HG03558 (cell line): ENCODE data around the gene POTEI.
"Not testable (repeated sequence)": the region's sequence is repeated elsewhere in the genome, so short reads cannot be mapped to it uniquely, and the experiment has no call there.

Experiments used
- ATAC-seq: cut with Tn5 transposase; IDR thresholded peaks from one replicate; pipeline ENCODE4 v1.9.1; 2021; ENCODE audit warnings: moderate number of reproducible peaks; ENCODE audit not compliant: unreplicated experiment; ENCODE audit errors: extremely low read depth

The POTEI gene

DNA sequence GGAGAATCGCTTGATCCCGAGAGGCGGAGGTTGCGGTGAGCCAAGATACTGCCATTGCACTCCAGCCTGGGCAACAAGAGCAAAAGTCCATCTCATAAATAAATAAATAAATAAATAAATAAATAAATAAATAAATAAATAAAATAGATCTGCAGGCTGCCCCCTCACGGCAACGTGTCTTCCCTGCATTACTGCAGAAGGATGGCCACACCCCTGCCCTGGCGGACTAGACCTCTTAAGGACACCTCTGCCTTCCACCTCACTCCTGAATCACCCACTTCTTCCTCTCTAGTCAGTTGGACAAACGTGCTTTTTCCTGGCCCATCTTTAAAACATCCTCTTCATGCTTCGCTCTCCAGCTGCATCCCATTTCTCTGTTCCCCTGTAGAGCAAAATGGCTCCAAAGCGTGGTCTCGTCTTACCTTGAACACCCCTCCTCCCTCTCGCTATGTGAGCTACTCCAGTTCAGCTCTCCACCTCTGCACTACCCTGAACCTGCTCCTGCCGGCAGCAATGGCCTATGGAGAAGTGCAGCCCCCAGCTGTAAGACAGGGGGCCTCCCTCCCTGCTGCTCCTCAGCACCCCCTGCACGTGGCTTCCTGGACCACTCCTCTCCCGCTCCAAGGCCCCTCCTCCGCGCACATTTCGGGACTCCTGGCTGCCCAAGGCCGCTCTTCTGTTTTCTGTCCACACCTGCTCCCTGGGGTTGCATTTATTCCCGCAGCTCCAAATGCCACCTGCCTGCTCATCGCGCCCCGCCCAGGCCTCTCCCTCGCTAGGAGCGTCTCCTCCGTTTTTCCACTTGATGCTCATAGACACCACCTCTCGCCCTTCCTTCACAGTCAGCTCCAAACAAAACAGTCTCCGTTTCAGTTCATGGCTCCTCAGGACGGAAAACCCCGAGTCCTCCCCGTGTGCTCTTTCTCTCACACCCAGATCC, 1.9 kb upstream of the POTEI start:
- ATAC-seq = not testable (repeated sequence)

DNA sequence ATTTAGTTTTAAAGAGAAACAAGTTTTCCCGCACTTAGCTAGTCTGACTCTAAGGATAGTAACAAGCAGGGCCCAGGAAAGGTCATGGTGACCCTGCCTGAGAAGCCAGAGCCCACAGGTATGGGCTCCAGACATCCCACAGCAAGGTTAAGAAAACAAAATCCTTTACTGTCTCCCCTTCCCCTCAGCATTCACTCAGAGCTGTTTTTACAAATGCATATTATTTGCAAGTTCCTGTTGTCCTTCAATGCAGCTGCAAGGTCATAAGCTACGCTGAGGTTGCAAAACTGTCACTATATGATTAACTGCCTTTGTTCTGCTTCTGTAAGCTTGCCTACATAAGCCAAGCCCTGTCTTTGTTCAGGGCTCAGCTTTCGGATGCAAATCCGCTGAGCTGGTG, 18.1 kb downstream of the POTEI start:
- ATAC-seq = not testable (repeated sequence)

DNA sequence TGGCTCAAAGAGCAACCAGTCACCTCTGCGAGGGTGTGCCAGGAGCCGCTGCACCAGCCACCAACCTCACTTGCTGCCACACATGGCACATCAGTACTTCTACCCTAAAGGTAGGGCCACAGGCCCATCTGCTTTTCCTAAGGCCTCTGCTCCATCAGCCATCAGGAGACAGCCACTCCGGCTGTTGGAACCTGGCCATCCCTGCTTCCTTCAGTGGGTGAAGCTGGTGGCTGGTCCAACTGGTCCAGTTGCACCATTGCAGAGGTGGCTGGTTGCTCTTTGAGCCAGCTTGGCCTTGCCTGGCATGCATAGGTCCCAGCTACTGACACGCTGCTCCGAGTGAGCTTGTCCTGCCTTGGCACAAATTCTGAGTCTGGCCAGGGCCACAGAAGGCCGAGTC, 53.7 kb downstream of the POTEI start:
- not testable (repeated sequence) for ATAC-seq

DNA sequence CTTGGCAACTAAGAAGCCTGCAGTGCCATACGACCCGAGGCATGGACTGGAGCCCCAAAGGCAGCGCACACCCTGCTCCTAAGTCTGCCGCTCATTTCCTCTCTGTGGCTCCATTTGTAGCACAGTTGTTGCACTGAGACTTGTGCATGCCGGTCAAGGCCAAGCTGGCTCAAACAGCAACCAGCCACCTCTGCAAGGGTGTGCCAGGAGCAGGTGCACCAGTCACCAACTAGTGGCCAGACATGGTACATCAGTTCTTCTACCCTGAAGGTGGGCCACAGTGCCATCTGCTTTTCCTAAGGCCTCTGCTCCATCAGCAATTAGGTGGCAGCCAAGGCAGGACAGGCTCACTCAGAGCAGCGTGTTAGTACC, 54.4 kb downstream of the POTEI start:
- ATAC-seq = not testable (repeated sequence)

DNA sequence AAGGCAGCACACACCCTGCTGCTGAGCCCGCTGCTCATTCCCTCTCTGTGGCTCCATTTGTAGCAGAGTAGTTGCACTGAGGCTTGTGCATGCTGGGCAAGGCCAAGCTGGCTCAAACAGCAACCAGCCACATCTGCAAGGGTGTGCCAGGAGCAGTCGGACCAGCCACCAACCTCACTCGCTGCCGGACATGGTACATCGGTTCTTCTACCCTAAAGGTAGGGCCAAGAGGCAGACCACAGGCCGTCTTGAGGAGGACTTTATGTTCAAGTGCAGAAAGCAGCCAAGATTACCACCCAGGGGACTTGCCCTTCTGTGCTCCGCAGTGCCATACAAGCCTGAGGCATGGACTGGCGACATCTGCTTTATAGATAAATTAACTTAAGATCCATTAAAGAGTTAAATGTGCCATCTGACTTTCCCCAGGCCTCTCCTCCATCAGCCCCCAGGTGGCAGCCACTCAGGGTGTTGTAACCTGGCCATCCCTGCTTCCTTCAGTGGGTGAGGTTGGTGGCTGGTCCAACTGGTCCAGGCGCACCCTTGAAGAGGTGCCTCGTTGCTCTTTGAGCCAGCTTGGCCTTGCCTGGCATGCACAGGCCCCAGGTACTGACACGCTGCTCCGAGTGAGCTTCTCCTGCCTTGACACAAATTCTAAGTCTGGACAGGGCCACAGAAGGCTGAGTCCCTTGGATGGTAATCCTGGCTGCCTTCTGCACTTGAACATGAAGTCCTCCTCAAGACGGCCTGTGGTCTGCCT, 55.0 kb downstream of the POTEI start:
- ATAC-seq = not testable (repeated sequence)

DNA sequence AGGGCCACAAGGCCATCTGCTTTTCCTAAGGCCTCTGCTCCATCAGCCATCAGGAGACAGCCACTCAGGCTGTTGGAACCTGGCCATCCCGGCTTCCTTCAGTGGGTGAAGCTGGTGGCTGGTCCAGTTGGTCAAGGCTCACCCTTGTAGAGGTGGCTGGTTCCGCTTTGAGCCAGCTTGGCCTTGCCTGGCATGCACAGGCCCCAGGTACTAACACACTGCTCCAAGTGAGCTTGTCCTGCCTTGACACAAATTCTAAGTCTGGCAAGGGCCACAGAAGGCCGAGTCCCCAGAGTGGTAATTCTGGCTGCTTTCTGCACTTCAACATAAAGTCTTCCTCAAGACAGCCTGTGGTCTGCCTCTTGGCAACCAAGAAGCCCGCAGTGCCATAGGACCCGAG, 56.2 kb downstream of the POTEI start:
- not testable (repeated sequence) for ATAC-seq

DNA sequence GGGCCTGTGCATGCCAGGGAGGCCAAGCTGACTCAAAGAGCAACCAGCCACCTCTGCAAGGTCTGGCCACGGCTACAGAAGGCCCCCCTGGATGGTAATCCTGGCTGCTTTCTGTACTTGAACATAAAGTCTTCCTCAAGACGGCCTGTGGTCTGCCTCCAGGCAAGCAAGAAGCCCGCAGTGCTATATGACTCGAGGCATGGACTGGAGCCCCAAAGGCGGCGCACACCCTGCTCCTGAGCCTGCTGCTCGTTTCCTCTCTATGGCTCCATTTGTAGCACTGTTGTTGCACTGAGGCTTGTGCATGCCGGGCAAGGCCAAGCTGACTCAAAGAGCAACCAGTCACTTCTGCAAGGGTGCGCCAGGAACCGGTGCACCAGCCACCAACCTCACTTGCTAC, 57.3 kb downstream of the POTEI start:
- not testable (repeated sequence) for ATAC-seq

DNA sequence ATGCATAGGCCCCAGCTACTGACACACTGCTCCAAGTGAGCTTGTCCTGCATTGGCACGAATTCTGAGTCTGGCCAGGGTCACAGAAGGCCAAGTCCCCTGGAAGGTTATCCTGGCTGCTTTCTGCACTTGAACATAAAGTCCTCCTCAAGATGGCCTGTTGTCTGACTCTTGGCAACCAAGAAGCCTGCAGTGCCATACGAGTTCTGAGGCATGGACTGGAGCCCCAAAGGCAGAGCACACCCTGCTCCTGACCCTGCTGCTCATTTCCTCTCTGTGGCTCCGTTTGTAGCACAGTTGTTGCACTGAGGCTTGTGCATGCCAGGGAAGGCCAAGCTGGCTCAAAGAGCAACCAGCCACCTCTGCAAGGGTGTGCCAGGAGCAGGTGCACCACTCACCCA, 57.9 kb downstream of the POTEI start:
- not testable (repeated sequence) for ATAC-seq

DNA sequence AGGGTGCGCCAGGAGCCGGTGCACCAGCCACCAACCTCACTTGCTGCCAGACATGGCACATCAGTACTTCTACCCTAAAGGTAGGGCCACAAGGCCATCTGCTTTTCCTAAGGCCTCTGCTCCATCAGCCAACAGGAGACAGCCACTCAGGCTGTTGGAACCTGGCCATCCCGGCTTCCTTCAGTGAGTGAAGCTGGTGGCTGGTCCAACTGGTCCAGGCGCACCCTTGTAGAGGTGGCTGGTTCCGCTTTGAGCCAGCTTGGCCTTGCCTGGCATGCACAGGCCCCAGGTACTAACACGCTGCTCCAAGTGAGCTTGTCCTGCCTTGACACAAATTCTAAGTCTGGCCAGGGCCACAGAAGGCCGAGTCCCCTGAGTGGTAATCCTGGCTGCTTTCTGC, 58.8 kb downstream of the POTEI start:
- ATAC-seq = not testable (repeated sequence)

DNA sequence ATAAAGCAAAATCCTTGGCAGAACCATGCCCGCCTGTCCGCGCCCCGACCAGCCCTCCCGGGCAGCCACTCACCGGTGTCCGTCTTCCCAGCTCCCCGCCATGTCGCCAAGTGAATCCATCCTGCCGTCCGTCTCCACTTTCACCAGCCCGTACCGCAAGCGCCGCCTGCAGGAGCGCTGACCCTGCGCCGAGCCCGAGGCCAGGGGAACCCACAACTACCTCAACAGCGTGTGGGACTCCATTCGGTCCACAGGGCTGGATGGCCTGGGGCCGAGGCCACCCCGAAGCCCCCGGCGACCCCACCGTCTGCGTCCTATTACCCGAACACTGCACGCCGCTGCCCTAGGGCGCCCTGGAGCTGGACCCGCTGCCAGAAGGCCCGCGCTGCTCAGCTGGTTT, 81.5 kb downstream of the POTEI start:
- ATAC-seq = not testable (repeated sequence)

DNA sequence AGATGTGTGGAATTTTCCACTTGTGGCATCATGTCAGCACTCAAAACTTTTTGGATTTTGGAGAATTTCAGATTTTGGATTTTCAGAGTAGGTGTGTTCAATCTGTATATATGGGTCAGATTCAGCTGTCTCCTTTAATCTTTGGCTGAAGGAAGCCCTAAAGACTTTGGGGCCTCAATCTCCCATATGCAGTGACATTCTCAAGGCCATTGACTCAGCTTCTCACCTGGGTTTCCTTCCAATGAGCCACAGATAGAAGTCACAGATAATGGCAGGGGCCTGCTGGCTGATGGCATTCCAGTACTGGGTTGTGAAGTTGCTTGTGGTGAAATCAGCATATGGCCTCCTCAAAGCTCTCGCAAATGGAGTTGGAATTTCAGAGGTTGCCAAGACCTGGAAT, 90.3 kb downstream of the POTEI start:
- ATAC-seq = not testable (repeated sequence)

DNA sequence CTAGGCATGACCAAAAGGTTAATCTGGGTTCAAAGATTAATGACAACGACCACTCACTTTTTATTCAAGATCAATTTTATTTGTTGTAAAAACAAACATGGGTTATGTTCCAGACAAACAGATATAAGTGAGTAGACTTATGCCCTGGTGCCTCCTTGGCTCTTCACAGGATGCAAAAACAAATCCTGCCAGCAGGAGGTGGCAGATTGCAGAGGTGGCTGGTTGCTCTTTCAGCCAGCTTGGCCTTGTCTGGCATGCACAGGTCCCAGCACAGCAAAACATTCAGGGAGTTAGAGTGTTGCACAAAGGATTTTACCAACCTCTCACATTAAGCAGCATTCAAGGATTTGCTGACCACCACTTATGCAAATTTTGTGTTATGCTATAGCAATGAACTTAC, 92.4 kb downstream of the POTEI start:
- not testable (repeated sequence) for ATAC-seq
